ENCODE measurements around the gene STARD5. TPM values are rescaled to one million over a fixed set of nuclear protein-coding genes. Genes with fewer than 3 reads are reported as not detected.
A peak's percentile ranks its signal among the peaks of the same experiment; 100 is the strongest.

STARD5 gene
- total RNA-seq (ENCODE audit: unreplicated experiment): 3.1 TPM
- long read RNA-seq, partial matches to known transcripts: 0 of 1 reads
- long read RNA-seq, other reads (novel, unspliced or antisense): 0 of 1 reads

DNA sequence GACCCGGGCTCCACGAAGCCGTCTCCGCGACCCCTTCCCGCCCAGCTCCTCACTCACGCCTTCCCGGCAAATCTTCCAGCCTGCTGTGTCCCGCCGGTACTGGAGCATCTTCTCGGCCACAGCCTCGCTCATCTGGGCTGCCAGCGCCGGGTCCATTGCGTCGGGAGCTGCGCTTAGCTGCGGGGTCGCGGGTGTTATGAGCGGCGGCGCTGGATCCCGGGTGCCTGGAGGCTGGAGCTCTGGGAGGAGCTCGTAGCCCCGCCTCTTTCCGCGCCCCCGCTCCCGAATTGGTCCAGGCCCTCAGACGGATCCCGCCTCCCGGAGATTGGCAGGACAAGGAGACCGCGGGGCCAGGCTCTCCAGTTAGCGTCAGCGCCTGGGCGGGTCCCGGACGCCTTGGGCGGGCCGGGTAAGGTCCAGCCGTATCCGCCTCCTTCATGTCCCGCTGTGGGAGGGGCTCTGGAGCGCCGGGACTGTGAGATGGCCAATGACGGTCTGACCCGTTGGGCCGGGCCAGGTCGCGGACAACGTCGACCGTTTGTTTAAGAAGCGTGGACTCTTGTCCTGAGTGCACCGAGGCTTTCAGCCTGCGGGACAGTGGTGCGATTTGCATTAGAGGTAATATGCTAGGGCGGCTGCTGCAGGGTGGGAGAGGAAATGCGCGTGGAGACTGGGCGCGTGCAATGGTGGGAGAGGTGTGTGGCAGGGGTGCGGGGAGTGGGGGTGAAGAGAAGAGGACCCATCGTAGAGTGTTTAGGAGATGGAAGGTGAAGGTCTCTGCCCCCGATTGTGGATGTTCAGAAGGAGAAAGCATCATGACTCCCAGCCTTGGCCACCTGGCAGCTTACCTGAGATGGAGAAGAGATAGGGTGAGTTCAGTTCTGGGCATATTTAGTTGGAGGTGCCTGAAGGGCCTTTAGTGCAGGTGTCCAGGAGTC, at the start of gene STARD5:
Gene STARD5, minus strand, starts transcription at position 198 of the 938 bp plus-strand sequence. Its CDS starts 42 bp downstream, at position 156.
- Mint-ChIP-seq H3K36me3 (ENCODE audit: unreplicated experiment) (no peaks in the 10 kb centered on the region), H3K27ac (ENCODE audit: unreplicated experiment) (peak within 1 kb of the TSS; percentile 75), H3K4me3 (ENCODE audit: unreplicated experiment) (peak within 1 kb of the TSS; percentile 96), H3K9me3 (ENCODE audit: unreplicated experiment) (peaks cover 4% of the 10 kb centered on the region), H3K4me1 (ENCODE audit: low read depth, unreplicated experiment) (no peaks in the 10 kb centered on the region), H3K27me3 (ENCODE audit: unreplicated experiment) (peaks cover 6% of the 10 kb centered on the region)
- peak; percentile 99 for DNase-seq
- TF ChIP-seq, protein P1, sequence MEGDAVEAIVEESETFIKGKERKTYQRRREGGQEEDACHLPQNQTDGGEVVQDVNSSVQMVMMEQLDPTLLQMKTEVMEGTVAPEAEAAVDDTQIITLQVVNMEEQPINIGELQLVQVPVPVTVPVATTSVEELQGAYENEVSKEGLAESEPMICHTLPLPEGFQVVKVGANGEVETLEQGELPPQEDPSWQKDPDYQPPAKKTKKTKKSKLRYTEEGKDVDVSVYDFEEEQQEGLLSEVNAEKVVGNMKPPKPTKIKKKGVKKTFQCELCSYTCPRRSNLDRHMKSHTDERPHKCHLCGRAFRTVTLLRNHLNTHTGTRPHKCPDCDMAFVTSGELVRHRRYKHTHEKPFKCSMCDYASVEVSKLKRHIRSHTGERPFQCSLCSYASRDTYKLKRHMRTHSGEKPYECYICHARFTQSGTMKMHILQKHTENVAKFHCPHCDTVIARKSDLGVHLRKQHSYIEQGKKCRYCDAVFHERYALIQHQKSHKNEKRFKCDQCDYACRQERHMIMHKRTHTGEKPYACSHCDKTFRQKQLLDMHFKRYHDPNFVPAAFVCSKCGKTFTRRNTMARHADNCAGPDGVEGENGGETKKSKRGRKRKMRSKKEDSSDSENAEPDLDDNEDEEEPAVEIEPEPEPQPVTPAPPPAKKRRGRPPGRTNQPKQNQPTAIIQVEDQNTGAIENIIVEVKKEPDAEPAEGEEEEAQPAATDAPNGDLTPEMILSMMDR (IDR thresholded peaks at IDR 0.05; ENCODE audit: partially characterized antibody, unreplicated experiment): no peak

GRCh38 chr15:81373176-81373575, 49.2 kb upstream of the STARD5 start:
- no peak overlapping the region for H3K4me3 Mint-ChIP-seq (ENCODE audit: unreplicated experiment)
- H3K36me3 Mint-ChIP-seq (ENCODE audit: unreplicated experiment): no peaks in the 10 kb centered on the region
- TF ChIP-seq, protein P1 (IDR thresholded peaks at IDR 0.05; ENCODE audit: partially characterized antibody, unreplicated experiment): no peak
- H3K27ac Mint-ChIP-seq (ENCODE audit: unreplicated experiment): no peak overlapping the region
- H3K4me1 Mint-ChIP-seq (ENCODE audit: low read depth, unreplicated experiment): peaks cover 19% of the 10 kb centered on the region
- H3K9me3 Mint-ChIP-seq (ENCODE audit: unreplicated experiment): no peaks in the 10 kb centered on the region
- no peak for DNase-seq
- peaks cover 2% of the 10 kb centered on the region for H3K27me3 Mint-ChIP-seq (ENCODE audit: unreplicated experiment)

DNA sequence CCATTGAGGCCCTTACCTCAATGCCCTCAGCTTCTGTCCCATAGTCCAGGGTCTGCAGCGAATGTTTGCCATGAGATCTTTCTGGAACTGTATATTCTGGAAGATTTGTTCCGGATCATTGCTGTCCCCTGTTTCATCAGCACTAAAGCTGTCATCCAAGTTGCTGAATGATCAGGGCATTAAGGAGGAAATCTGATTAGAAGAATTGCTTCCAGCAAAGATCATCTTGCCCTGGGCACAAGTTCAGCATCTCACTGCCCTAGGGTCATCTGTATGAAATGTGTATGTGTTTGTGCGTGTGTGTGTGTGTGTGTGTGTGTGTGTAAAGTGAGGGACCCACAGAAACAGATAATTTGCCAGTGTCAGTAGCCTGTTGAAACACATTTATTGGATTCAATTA, 48.6 kb upstream of the STARD5 start:
- Mint-ChIP-seq H3K4me3 (ENCODE audit: unreplicated experiment) (no peak overlapping the region), H3K27me3 (ENCODE audit: unreplicated experiment) (peaks cover 2% of the 10 kb centered on the region), H3K27ac (ENCODE audit: unreplicated experiment) (no peak overlapping the region), H3K4me1 (ENCODE audit: low read depth, unreplicated experiment) (peaks cover 14% of the 10 kb centered on the region), H3K9me3 (ENCODE audit: unreplicated experiment) (no peaks in the 10 kb centered on the region), H3K36me3 (ENCODE audit: unreplicated experiment) (no peaks in the 10 kb centered on the region)
- DNase-seq: no peak
- TF ChIP-seq, protein P1 (IDR thresholded peaks at IDR 0.05; ENCODE audit: partially characterized antibody, unreplicated experiment): no peak

DNA sequence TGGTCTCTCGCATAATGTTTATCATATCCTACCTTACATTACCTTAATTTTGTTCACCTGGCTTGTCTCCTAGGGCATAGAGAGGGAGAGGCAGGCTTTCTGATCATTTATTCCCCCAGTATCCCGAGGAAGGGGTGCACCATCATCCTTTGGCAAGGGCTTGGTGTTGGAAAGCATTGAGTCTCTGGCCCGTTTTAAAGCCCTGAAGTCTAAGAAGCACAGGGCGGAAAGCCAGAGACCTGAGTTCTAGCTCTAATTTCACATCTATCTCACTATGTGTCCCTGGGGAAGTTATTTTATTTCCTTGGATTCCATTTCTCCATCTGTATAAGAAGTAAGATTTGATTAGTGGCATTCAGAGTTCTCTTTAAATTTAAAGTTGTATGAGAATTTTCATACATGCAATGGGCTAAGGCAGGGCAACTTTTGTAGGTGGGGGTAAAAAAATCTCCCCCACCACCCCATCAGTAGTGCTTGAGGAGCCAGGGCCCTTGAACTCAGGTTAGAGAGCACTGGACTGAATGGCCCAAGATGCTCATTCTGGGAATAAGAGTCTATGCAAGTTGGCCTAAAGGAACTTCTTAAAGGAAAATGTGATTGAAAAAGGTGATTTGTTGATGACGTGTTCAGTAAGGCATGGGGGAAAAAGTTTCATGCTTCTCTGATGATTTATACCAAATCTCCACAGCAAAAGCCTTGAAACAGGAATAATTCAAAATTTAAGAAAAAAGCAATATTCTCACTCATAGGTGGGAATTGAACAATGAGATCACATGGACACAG, 40.0 kb upstream of the STARD5 start:
- Mint-ChIP-seq H3K27me3 (ENCODE audit: unreplicated experiment) (peaks cover 2% of the 10 kb centered on the region), H3K9me3 (ENCODE audit: unreplicated experiment) (peaks cover 1% of the 10 kb centered on the region)
- TF ChIP-seq, protein P1 (IDR thresholded peaks at IDR 0.05; ENCODE audit: partially characterized antibody, unreplicated experiment): no peak

More for the DNA sequence above, 40.0 kb upstream of the STARD5 start:
- H3K4me3 Mint-ChIP-seq (ENCODE audit: unreplicated experiment): no peak overlapping the region
- no peaks in the 10 kb centered on the region for H3K36me3 Mint-ChIP-seq (ENCODE audit: unreplicated experiment)
- no peaks in the 10 kb centered on the region for H3K4me1 Mint-ChIP-seq (ENCODE audit: low read depth, unreplicated experiment)
- no peak overlapping the region for H3K27ac Mint-ChIP-seq (ENCODE audit: unreplicated experiment)
- DNase-seq: no peak

All from glutamatergic neuron (in vitro differentiated cells).